Stomach (tissue), 4 donors: Measurements from ENCODE around the gene FBXO3.
"Not testable (repeated sequence)": the region's sequence is repeated elsewhere in the genome, so short reads cannot be mapped to it uniquely, and the experiment has no call there.

Experiments used
- CTCF ChIP-seq, 7 experiments: fragments of 450-650 bp in 4 of 7; fragments of 200-600 bp in 3 of 7; sonication (generic) in 3 of 7; IDR thresholded peaks; one replicate each; pipeline ENCODE4 v1.5.1; 2016 to 2019; ENCODE audit warnings: antibody characterized with exemption in 7 of 7, control low read depth in 2 of 7, mild to moderate bottlenecking in 1 of 7
- POLR2A ChIP-seq, 4 donors: fragments of 450-650 bp; IDR thresholded peaks; one replicate each; pipeline ENCODE4 v1.6.1; 2016; ENCODE audit warnings: antibody characterized with exemption in 4 of 4, control low read depth in 2 of 4, mild to moderate bottlenecking in 1 of 4, moderate library complexity in 1 of 4

GRCh38 chr11:33729072-33729664 lies 45.2 kb downstream of the FBXO3 start:
- TF ChIP-seq CTCF, POLR2A (IDR thresholded peaks at IDR 0.05): not testable (repeated sequence)
